Endothelial cell of umbilical vein (primary cell): ENCODE results near the gene LRRC56. TPM values are rescaled to one million over a fixed set of nuclear protein-coding genes. Genes with fewer than 3 reads are reported as not detected.

ENCODE experiments used
- BruUV-seq: library from RNA; stranded (reverse); fragments of 400-500 nt; replicated peaks from 2 replicates; lab custom pipeline; 2021; lab: Mats Ljungman, UMichigan
- CTCF ChIA-PET: fragments of 300-600, 350-600 bp; sonication (Branson Sonifier 250); formaldehyde crosslinking; loops from one replicate; lab custom pipeline; 2021; ENCODE audit warnings: antibody characterized with exemption, inconsistent platforms; lab: Charles Lee
- POLR2A ChIA-PET: fragments of 300-600, 350-600 bp; sonication (Branson Sonifier 250); formaldehyde crosslinking; loops from one replicate; lab custom pipeline; 2021; ENCODE audit warnings: antibody characterized with exemption, inconsistent platforms; lab: Charles Lee
- DNase-seq: peaks from one replicate; pipeline ENCODE4 v3.0.0-alpha.2; 2011; ENCODE audit warnings: low read depth, low spot score
- FAIRE-seq: peaks from 2 replicates; lab custom pipeline; 2011; peaks lifted over from hg19 to GRCh38; lab: Jason Lieb, UNC
- H2AFZ ChIP-seq: 2 replicates; pipeline ENCODE4 v1.6.0; 2012; ENCODE audit warnings: low read depth, low read length, control low read depth, inconsistent platforms
- H3K27ac ChIP-seq: 2 replicates; pipeline ENCODE4 v1.5.1; 2011; ENCODE audit warnings: low read depth, mild to moderate bottlenecking, control low read depth, low read length, moderate library complexity; ENCODE audit not compliant: insufficient read depth
- H3K27me3 ChIP-seq, 2 experiments: 2 replicates each; pipeline versions ENCODE4 v1.6.0 to v1.6.1; 2011; ENCODE audit warnings: low read length in 2 of 2, mixed read lengths in 1 of 2; ENCODE audit not compliant: control insufficient read depth in 2 of 2, insufficient read depth in 2 of 2
- H3K36me3 ChIP-seq, 2 experiments: 2 replicates in 1 of 2; 3 replicates in 1 of 2; pipeline ENCODE4 v1.5.1; 2011; ENCODE audit warnings: low read length in 2 of 2, mild to moderate bottlenecking in 1 of 2, moderate library complexity in 1 of 2; ENCODE audit not compliant: control insufficient read depth in 2 of 2, insufficient read depth in 2 of 2; ENCODE audit errors: extremely low read depth in 1 of 2
- H3K4me1 ChIP-seq: 3 replicates; pipeline ENCODE4 v1.5.1; 2011; ENCODE audit warnings: mild to moderate bottlenecking, low read length; ENCODE audit not compliant: control insufficient read depth, insufficient read depth; ENCODE audit errors: extremely low read depth
- H3K4me2 ChIP-seq: 2 replicates; pipeline ENCODE4 v1.6.1; 2011; ENCODE audit warnings: low read length, control low read depth, mixed read lengths; ENCODE audit not compliant: insufficient read depth
- H3K4me3 ChIP-seq, 3 experiments: fragments of 200-600 bp in 1 of 3; sonication (generic), shearing (Covaris generic) in 1 of 3; replicated peaks in 1 of 3; 2 replicates each; pipeline ENCODE4 v1.5.1; 2011 to 2016; ENCODE audit warnings: control low read depth in 3 of 3, low read length in 3 of 3, mild to moderate bottlenecking in 2 of 3, inconsistent platforms in 1 of 3, low read depth in 1 of 3, moderate library complexity in 1 of 3; ENCODE audit not compliant: insufficient read depth in 1 of 3
- H3K79me2 ChIP-seq: 2 replicates; pipeline ENCODE4 v1.6.0; 2012; ENCODE audit warnings: low read length, inconsistent platforms; ENCODE audit not compliant: control insufficient read depth, insufficient read depth
- H3K9ac ChIP-seq: replicated peaks from 2 replicates; pipeline ENCODE3; 2011; ENCODE audit warnings: low read length, control low read depth; ENCODE audit not compliant: insufficient read depth; ENCODE audit errors: extremely low read depth
- H3K9me1 ChIP-seq: replicated peaks from 3 replicates; pipeline ENCODE4 v1.6.0; 2011; ENCODE audit warnings: mild to moderate bottlenecking, low read length; ENCODE audit not compliant: control insufficient read depth, insufficient read depth; ENCODE audit errors: extremely low read depth
- H3K9me3 ChIP-seq: replicated peaks from 2 replicates; pipeline ENCODE4 v1.5.1; 2012; ENCODE audit warnings: low read length, inconsistent platforms; ENCODE audit not compliant: control insufficient read depth, insufficient read depth
- H4K20me1 ChIP-seq: replicated peaks from 2 replicates; pipeline ENCODE3; 2011; ENCODE audit warnings: mild to moderate bottlenecking, low read length; ENCODE audit not compliant: control insufficient read depth, insufficient read depth; ENCODE audit errors: extremely low read depth
- CTCF ChIP-seq, 2 donors: IDR thresholded peaks; 1 replicate in 1 of 2; 2 replicates in 1 of 2; pipeline ENCODE4 v1.5.1; 2011; ENCODE audit warnings: low read length in 2 of 2, mild to moderate bottlenecking in 2 of 2, moderate library complexity in 2 of 2, control low read depth in 1 of 2, inconsistent platforms in 1 of 2, low read depth in 1 of 2; ENCODE audit not compliant: insufficient read depth in 1 of 2; ENCODE audit errors: extremely low read depth in 1 of 2
- EZH2 ChIP-seq: IDR thresholded peaks from 2 replicates; pipeline ENCODE4 v1.6.1; 2012; ENCODE audit warnings: borderline replicate concordance, low read depth, mild to moderate bottlenecking, moderate library complexity, low read length, inconsistent platforms; ENCODE audit not compliant: severe bottlenecking
- FOS ChIP-seq: IDR thresholded peaks from 2 replicates; pipeline ENCODE4 v1.6.1; 2011; ENCODE audit warnings: mild to moderate bottlenecking, low read length, moderate library complexity, borderline replicate concordance; ENCODE audit not compliant: insufficient read depth
- GATA2 ChIP-seq: IDR thresholded peaks from 2 replicates; pipeline ENCODE4 v1.7.0; 2011; ENCODE audit warnings: low read depth, mild to moderate bottlenecking, moderate library complexity, mixed read lengths, low read length; ENCODE audit not compliant: insufficient read length, insufficient read depth
- JUN ChIP-seq: IDR thresholded peaks from 2 replicates; pipeline ENCODE4 v1.6.1; 2011; ENCODE audit warnings: borderline replicate concordance, low read depth; ENCODE audit not compliant: insufficient read length, insufficient read depth
- MAX ChIP-seq: IDR thresholded peaks from 2 replicates; pipeline ENCODE4 v1.6.1; 2011; ENCODE audit not compliant: insufficient read depth, insufficient read length
- MYC ChIP-seq: IDR thresholded peaks from one replicate; pipeline ENCODE4 v1.6.1; 2011; ENCODE audit warnings: mild to moderate bottlenecking, low read depth, low read length
- POLR2A ChIP-seq: IDR thresholded peaks from 2 replicates; pipeline ENCODE4 v1.6.1; 2012; ENCODE audit warnings: low read depth, mild to moderate bottlenecking, control low read depth, low read length
- POLR2AphosphoS5 ChIP-seq: IDR thresholded peaks from 2 replicates; pipeline ENCODE4 v1.6.1; 2012; ENCODE audit warnings: low read depth, mild to moderate bottlenecking, control low read depth, low read length, moderate library complexity; ENCODE audit not compliant: insufficient read depth
- dilution Hi-C: fragments of 300-500 bp; cut with MboI; formaldehyde crosslinking; loops from one replicate; pipeline ENCODE4 v1.15.0; 2019; ENCODE audit warnings: low sequenced_read_pairs; ENCODE audit not compliant: extremely low pct_ligation_motif_present
- intact Hi-C: fragments of 100-400 bp; cut with micrococcal nuclease; formaldehyde crosslinking; loops from one replicate; pipeline ENCODE4 v1.10.0; 2022
- polyA plus RNA-seq, 4 experiments: library from polyadenylated mRNA; depleted of rRNA in 3 of 4; stranded (reverse) in 3 of 4; unstranded in 1 of 4; fragments of >200 nt; gene quantifications; 2 replicates each; pipeline versions ENCODE4 v1.2.1 to v1.2.3, GENCODE V29; 2011 to 2012; ENCODE audit warnings: missing spikeins in 1 of 4
- total RNA-seq: library from RNA; stranded (reverse); gene quantifications from 2 replicates; pipeline ENCODE4 v1.2.3, GENCODE V29; 2021

LRRC56 gene
- total and polyA plus RNA-seq, 2 donors (not counting 3 experiments of a cell fraction or from before 2014, with no cell fraction given): 0.47 to 0.55 TPM

- CTCF ChIA-PET: no interaction called here
- Histone ChIP-seq H3K79me2 (peaks cover 4% of the 10 kb centered on the region), H3K36me3 (peaks cover 2 to 19% of the 10 kb centered on the region in 2 experiments), H3K27ac (no peak overlapping the region), H4K20me1 (no peaks in the 10 kb centered on the region), H3K9me3 (no peaks in the 10 kb centered on the region), H3K9me1 (no peaks in the 10 kb centered on the region), H3K9ac (no peak overlapping the region), H3K4me1 (no peaks in the 10 kb centered on the region), H3K27me3 (no peaks in the 10 kb centered on the region), H3K4me3 (no peak overlapping the region), H2AFZ (no peak overlapping the region), H3K4me2 (no peak overlapping the region)
- POLR2A ChIA-PET: no interaction called here
- FAIRE-seq (no peak), DNase-seq (no peak)
- intact Hi-C loops (no loop called here), dilution Hi-C loops (no loop called here)
- BruUV-seq: no TSS peak
- TF ChIP-seq EZH2: no peak
- no peak for TF ChIP-seq POLR2AphosphoS5
- no peak for TF ChIP-seq MYC
- no peak for TF ChIP-seq CTCF (IDR thresholded peaks at IDR 0.05; ENCODE audit: extremely low read depth in 1 of 2, insufficient read depth in 1 of 2, low read depth in 1 of 2, low read length in 2 of 2)
- no peak for TF ChIP-seq MAX
- no peak for TF ChIP-seq FOS
- TF ChIP-seq GATA2: no peak
- no peak for TF ChIP-seq POLR2A
- no peak for TF ChIP-seq JUN
Measured at GRCh38 chr11:488992-489391, 48.3 kb upstream of the LRRC56 start.
